Measurements from ENCODE around the gene CLCNKA. TPM values are rescaled to one million over a fixed set of nuclear protein-coding genes. Genes with fewer than 3 reads are reported as not detected.

CLCNKA gene
- not detected in 2 replicates for total RNA-seq

DNA sequence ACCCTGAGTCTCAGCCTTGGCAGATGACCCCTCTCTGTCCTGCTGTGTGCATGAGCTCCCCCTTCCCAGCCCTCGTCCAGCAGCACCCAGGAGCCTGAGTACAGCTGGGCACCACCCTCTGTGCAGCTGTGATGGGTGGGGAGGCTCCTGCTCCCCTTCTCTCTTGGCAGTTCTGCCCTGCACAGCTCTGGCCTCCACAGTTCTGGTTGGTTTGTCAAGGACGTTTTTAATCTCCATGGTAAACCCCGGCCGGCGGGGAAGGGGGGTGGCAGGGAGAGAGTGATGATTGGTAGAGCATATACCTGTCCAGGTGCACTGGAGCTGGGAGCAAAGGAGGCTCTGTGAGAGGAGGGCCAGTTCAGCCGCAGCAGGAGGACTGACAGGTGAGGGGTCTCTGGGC is at the start of gene CLCNKA:
Gene CLCNKA (plus strand): TSS at position 356 of the 400 bp plus-strand sequence. CDS start 584 bp downstream, outside the sequence.
- intact Hi-C loops (cut with micrococcal nuclease): no loop called here

DNA sequence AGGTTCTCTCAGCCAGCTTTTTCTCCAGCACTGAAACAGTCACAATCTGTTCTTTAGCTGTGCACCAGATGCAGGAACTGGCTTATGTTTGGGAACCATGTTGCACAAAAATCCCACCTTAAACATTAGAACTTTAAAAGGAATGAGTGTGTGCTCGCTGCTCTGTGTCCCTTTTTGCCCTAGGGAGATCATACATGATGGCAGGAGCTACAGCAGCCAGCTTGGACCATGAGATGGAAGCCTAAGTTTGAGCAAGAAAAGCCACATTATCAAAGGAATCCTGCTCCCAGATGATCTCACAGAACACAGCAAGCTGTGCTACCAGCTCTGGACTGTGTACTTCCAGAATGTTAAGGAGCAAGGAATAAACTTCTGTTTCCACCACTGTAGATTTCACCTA is 49.4 kb upstream of the CLCNKA start:
- intact Hi-C loops (cut with micrococcal nuclease): no loop called here

DNA sequence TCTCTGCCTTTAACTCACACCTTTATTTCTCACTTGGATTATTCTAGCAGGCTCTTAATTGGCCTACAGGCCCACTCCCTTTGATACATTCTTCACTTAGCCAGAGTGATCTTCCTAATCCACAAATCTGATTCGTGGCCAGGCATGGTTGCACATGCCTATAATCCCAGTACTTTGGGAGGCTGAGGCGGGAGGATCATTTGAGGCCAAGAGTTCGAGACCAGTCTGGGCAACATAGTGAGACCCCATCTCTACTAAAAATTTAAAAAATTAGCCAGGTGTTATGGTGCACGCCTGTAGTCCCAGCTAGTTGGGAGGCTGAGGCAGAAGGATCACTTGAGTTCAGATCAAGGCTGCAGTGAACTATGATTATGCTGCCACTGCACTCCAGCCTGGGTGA is 48.1 kb upstream of the CLCNKA start:
- intact Hi-C loops (cut with micrococcal nuclease): no loop called here

DNA sequence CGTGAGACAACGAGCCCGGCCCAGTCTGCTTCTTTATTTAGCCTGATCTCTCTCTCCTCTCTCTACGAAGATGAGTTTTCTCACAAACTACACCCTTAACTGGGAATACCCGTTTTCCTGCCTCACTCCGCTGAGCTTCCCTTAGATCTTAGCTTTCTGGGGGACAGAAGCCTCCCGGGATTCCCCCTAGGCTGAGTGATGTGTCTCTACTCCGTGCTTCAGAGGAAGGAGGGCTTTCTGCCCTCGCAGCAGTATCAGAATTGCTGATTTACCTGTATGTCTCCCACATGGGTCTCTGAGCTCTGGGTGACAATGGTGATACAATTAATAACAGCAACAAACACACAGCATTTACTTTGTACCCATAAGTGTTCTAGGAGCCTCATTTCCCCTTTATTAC is 47.0 kb upstream of the CLCNKA start:
- intact Hi-C loops (cut with micrococcal nuclease): loop anchor here (5.0 kb wide), 1 partner anchor 128 kb away; the partner anchor contains the start of gene SPEN

DNA sequence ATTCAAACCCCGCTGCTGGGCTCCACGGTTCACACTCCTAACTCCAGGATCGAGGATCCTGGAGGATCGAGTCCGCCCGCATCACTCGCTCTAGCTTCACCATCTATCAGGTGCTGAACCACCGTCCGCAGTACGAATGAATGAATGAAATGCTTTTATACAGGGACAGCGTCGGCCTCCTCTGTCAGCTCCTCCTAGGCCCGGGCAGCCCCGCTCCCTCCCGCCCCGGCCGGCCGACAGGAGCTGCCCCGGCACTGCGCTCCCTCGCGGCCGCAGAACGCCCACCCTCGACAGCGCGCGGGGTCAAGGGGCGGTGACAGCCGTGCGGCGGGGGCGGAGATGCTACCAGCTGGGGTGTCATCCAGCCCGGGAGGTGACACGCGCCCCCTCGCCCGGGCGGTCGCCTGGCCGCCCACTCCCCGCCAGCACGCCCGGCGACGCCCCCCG is 46.5 kb upstream of the CLCNKA start:
- intact Hi-C loops (cut with micrococcal nuclease): loop anchor here (5.0 kb wide), 1 partner anchor 128 kb away; the partner anchor contains the start of gene SPEN

DNA sequence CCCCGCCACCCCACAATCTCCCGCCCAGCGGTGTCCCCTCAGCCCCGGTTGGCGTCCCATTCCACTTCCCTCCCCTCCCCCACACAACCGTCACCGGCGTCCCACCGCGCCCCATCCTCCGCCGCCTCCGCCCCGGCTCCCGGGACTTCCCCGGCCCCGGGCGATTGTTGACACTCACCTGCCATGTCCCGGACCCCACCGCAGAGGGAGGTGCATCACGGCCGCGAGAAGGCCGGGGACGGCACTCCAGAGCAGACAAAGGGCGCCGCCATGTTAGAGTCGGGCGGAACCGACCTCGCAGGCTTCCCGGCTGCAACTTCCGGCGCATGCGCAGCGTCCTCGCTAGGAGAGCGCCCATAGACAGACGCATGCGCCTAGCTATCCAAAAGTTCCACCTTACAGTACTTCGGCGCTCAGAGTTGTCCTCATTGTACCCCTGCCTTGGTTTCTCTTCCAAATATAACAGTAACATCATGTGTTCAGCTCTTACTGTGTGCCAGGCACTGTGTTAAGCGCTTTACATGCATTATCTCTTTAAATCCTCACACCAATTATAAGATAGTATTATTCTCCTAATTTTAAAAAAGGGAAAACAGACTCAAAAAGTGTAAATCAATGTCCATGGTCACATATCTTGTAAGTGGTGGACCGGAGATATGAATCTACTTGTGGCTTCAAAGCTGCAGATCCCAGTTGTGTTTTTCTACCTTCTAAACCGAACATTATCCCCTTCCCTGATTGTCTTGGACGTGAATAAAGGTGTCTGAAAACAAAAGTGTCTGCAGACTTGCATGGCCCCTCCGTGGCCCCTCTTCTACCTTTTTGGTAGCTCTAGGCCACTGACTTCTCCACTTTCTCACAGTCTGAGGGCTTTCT is 45.8 kb upstream of the CLCNKA start, which contains the start of gene ZBTB17:
Gene ZBTB17 (minus strand): TSS at position 297 of the 876 bp plus-strand sequence. CDS start 27,606 bp downstream, outside the sequence.
- intact Hi-C loops (cut with micrococcal nuclease): loop anchor here (1.0 to 5.0 kb wide), 3 partner anchors 129 to 391 kb away; partner anchors contain the start of genes SPEN and SZRD1

DNA sequence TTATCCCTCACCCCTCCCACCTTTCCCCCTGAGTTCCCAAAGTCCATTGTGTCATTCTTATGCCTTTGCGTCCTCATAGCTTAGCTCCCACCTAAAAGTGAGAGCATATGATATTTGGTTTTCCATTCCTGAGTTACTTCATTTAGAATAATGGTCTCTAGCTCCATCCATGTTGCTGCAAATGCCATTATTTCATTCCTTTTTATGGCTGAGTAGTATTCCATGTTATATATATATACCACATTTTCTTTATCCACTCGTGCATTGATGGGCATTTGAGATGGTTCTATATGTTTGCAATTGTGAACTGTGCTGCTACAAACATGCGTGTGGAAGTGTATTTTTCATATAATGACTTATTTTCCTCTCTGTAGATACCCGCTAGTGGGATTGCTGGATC is 43.9 kb upstream of the CLCNKA start:
- intact Hi-C loops (cut with micrococcal nuclease): loop anchor here (5.0 kb wide), 1 partner anchor 131 kb away; the partner anchor contains the start of gene SPEN

DNA sequence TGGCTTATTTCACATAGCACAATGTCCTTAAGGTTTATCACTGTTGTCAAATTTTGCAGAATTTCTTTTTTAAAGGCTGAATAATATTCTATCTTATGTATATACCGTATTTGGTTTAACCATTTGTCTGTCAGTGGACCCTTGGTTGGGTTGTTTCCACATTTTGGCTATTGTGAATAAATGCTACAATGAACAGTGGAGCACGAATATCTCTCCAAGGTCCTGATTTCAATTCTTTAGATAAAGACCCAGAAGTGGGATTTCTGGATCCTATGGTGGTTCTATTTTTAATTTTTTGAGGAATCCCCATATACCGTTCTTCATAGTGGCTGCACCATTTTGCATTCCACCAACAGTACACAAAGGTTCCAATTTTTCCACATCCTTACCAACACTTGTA is 40.2 kb upstream of the CLCNKA start:
- intact Hi-C loops (cut with micrococcal nuclease): no loop called here

DNA sequence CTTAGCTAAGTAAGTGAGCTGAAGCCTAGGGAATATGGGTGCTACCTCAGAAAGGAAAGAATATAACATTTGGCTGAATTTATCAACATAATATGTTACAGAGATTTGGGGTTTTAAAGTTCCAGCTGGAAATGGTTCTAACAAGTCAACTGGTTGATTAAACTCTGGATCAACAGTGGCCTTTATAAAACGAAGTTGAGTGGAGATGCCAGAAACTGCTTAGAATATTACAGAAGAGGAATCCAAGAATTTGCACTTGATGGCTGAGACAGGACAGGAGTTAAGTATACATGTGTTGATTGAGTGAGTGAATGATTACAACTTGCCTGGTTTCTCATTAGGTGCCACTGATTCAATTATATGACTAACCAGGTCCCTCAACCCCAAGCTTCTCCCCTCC is 38.6 kb upstream of the CLCNKA start:
- intact Hi-C loops (cut with micrococcal nuclease): no loop called here

DNA sequence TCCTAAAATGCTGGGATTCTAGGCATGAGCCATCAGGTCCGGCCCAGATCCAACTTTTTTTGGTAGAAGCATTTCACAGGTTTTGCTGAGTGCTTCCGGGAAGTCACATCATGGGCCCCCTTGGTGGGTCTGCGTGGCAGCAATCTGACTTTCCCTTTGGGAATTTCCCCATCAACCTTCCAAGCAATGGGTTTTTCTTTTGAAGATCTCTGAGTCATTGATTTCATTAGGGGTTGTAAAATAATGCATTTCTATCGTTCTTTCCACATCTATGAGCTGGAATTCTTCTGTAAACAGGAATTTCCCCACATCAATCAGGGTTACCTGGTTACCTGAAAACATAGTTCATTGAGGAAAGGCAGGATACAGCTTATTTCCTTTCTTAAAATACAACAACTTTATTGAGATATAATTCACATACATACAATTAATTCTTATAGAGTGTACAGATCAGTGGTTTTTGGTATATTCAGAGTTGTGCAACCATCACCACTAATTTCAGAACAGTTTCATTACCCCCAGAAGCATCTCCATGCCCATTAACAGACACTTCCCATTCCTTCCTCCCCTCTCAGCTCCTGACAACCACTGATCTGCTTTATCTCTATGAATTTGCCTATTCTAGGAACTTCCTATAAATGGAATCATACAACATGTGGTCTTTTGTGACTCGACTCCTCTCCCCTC is 36.1 kb upstream of the CLCNKA start:
- intact Hi-C loops (cut with micrococcal nuclease): no loop called here

DNA sequence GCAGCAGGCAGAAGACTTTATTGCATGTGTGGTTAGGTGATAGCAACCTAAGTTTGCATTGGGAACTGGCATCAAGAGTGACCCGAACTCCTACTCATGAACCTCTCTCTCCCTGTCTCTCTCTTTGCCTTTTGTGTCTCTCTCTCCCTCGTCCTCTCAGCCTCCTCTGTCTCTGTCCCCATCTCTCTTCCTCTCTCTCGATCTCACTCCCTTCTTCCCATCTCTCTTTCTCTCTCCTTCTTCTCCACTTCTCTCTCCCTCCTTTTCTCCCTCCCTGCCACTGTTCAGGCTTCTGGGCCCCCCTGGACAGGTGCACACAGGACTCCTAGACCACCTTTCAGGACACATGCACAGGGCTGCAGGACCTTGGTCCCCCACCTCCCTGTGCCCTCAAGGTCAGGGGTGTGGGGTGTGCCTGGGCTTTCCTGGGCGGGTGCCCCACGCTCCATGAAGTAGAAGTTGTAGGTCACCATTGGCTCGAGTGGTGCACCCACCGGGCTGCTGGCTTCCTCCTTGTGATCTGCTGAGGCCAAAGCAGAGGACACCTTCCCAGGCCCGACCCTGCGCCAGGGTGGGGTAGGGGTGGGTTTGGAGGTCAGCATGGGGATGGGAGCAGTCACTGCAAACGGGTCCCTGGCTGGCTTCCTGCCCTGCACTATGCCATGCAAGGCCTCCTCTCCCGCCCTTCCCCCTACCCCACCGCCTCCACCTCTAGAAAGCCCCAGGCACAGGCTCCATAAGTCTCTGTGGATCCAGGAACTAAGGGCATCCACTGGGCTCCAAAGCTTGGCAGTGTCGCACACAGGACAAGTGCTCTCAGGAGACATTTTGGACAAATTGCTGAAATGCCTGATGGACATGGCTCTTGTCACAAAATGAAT is 32.7 kb upstream of the CLCNKA start:
- intact Hi-C loops (cut with micrococcal nuclease): no loop called here

DNA sequence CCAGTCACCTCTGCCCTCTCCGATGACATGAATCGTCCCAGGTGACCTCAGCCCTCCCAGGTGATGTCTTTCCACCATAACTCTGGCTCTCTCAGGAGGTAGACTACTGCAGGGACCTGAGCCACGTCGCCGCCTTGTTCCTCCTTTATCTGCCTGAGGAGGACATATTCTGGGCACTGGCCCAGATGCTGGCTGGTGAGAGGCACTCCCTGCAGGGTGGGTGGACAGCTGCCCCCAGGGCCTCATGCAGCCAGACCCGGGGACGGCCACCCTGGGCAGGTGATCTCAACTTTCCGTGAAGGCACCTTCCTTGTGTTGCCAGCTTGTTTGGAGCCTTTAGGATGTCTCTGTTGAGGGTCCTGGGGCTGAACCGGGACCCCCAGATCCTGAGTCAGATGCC is 32.1 kb upstream of the CLCNKA start:
- intact Hi-C loops (cut with micrococcal nuclease): no loop called here

DNA sequence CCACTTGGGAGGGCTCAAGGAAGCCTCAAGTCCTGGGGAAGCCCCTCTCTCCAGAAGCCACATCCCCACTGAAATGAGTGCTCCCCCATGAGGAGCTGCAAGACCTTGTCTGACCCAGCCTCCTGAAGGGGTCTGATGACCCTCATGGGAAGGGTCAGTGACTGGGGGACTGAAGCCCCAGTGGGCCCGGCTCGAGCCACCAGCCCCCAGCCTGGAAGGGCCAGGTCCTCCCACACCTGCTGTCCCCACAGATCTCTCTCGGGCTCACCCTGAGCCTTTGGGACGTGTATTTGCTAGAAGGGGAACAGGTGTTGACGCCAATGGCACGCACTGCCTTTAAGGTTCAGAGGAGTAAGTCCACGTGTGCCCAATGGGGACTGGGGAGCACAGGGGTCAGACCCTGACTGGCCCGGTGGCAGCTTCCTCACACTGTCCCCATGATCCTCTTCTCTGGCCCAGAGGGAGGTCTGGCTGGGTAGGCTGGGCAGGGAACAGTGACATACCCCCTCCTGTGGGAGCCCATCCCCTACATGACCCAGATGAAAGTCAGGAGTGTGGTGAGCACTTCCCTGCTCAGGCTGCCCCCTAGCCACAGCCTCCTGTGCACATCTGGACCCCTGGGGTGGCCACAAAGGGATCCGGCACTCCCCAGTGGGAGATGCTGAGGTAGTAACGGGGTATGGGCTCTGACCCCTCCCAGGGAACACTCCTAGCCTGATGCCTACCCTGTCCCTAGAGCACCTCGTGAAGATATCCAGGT is 30.2 kb upstream of the CLCNKA start:
- intact Hi-C loops (cut with micrococcal nuclease): no loop called here

DNA sequence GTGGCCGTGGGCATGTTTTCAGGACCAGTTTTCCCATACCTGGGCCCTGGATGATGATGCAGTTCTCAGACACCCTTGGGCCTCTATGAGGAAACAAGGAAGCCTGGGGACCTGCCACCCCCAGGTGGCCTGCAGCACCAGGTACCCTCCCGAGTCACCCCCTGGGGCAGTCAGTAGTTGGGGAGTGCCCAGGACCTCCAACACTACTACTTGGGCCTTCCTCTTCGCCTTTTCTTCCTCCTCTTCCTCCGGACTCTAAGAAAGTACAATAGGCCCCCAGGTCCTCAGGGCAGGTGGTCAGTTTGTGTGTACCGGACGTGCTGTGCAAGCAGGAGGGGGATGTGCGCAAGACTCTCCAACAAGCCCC is 29.7 kb upstream of the CLCNKA start:
- intact Hi-C loops (cut with micrococcal nuclease): no loop called here

DNA sequence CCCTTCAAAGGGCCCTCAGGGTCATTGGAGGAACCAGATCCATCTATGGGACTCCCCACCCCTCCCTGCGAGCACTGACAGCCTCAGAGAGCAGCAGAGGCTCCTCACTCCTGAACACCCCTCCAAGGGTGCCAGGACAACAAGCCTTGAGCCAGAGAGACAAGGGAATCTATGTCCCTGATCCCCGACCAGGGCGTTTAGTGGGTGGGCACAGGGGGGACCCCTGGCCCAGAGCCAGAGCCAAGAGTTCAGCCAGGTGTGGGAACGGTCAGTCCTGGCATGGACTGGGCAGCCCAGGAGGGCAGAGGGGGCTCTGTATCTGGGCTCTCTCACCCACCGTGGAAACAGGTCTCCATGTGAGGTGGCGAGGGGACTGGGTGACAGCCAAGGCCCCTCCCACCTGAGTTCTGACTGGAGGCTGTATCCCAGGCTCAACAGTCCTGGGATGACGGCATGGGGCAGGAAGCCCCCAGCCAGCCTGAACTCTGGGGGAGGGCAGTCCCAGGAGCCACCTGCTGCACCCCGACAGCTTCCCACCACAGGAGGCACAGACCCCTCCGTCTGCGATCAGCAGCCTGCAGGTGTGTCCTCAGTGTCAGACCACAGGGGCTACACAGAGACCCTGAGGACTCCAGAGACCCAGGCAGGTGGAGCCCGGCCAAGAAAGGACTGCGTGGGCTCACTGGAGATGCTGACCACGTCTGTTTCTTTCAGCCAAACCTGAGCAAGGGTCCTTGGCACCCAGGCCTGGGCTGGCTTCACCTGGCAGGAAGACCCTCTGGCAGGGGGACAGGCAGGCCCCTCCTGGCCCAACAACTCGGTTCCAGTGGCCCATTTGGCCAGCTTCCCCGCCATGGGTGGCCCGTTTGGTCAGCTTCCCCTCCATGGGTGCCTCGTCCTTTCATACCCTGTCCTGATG is 29.0 kb upstream of the CLCNKA start:
- intact Hi-C loops (cut with micrococcal nuclease): no loop called here

DNA sequence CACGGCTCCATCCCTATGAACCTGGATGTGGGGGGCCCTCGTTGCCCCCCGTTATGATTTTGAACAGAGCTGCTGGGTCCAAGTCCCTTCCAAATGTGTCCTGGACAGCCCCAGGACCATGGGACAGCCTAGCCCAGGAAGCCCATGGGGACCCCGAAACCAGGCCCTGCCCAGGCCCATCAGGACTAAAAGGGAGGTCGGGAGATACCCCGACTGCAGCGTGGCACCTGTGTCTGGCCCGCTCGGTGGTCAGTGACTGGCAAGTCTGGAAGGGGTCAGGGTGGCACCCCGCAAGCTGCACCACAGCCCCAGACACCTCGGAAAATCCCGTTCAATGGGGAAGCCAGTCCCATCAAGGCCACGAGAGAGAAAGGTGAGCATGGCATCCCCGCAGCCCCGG is 28.2 kb upstream of the CLCNKA start:
- intact Hi-C loops (cut with micrococcal nuclease): loop anchor here (1.0 kb wide), 1 partner anchor 178 kb away; no protein-coding TSS in a partner anchor

DNA sequence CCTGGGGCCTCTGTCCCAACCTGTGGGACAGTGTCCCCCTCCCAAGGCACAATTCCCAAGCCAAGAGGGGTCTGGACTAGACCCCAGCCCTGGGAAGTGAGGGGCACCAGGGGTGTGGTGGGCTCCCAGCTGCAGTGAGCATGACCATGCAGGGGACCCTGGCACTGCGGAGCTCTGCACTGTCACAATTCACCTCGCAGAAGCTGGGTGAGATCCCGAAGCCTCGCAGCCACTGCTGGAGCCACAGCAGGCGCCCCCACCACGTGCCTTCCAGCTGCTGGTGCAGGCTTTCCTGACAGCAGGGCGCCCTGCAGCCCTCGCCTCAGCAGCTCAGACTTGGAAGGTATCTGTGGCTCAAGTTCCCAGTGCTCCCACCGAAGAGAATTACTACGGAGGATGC is 27.8 kb upstream of the CLCNKA start:
- intact Hi-C loops (cut with micrococcal nuclease): loop anchor here (1.0 kb wide), 1 partner anchor 179 kb away; no protein-coding TSS in a partner anchor

DNA sequence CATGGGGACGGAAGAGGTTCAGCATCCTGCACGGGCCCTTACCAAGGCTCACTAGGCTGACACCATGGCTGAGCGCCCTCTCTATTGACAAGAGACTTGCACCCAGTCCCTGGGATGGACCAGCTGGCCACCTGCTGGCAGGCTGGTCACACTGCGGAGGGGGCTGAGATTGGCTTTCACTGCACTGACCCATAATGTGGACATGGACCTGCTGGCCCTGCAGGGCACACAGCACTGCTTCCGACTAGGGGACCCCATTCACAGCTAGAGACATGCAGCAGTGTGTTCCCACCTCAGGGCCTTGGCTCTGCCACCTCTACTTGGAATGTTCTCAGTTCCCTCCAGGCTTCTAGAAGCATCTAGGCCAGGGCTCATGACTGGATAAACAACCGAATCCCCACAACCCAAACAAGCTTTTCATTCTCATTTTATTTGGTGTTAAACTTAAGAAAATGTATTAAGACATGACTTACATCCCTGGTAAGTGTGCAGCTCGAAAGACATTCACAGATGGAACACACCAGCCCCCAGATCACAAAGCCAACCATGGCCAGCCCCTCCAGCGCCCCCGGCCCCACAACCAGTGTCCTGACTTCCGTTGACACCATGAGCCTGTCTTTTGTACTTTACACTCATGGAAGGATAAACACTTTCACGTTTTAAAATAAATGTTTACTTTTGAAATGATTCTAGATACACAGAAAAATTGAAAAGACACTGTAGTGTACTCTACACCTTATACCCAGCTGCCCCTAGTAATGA is 27.1 kb upstream of the CLCNKA start:
- intact Hi-C loops (cut with micrococcal nuclease): loop anchor here (1.0 kb wide), 1 partner anchor 179 kb away; no protein-coding TSS in a partner anchor

Measured in T-helper 2 cell treated with Interferon-gamma antibody and Interleukin-4, amounts not matched to agents 100 ng/mL and 5 ng/mL, for 36 hours (primary cell).